A673 (cell line): Measurements from ENCODE around the gene KLHDC4. TPM values are rescaled to one million over a fixed set of nuclear protein-coding genes. Genes with fewer than 3 reads are reported as not detected.

ENCODE experiments used
- BruUV-seq: library from RNA; stranded (reverse); fragments of 400-500 nt; replicated peaks from 2 replicates; lab custom pipeline; 2021; lab: Mats Ljungman, UMichigan
- CTCF ChIA-PET: fragments of 300-600 bp; sonication (Branson Sonifier 250); formaldehyde crosslinking; loops from one replicate; lab custom pipeline; 2022; ENCODE audit warnings: antibody characterized with exemption; lab: Charles Lee
- POLR2A ChIA-PET: fragments of 300-600 bp; sonication (Branson Sonifier 250); formaldehyde crosslinking; loops from one replicate; lab custom pipeline; 2022; ENCODE audit warnings: antibody characterized with exemption; ENCODE audit not compliant: low non-redundant PET; lab: Charles Lee
- DNase-seq: peaks from one replicate; pipeline ENCODE4 v3.0.0-alpha.2; 2015; ENCODE audit warnings: low spot score
- H3K27ac ChIP-seq: fragments of 200-600 bp; sonication (generic); 2 replicates; pipeline ENCODE4 v1.5.1; 2016; ENCODE audit warnings: mixed run types, low read depth, mild to moderate bottlenecking, mixed read lengths, antibody characterized with exemption, low read length; ENCODE audit not compliant: poor library complexity, severe bottlenecking
- H3K27me3 ChIP-seq: fragments of 200-600 bp; sonication (generic); replicated peaks from 2 replicates; pipeline ENCODE4 v1.6.1; 2017; ENCODE audit warnings: mixed run types, low read depth, mild to moderate bottlenecking, mixed read lengths, antibody characterized with exemption, low read length; ENCODE audit not compliant: insufficient read depth, poor library complexity
- H3K36me3 ChIP-seq: fragments of 200-600 bp; sonication (generic); 2 replicates; pipeline ENCODE4 v1.6.1; 2016; ENCODE audit warnings: mixed run types, mild to moderate bottlenecking, mixed read lengths, antibody characterized with exemption, low read length; ENCODE audit not compliant: insufficient read depth, poor library complexity, severe bottlenecking
- H3K4me1 ChIP-seq: fragments of 200-600 bp; sonication (generic); 2 replicates; pipeline ENCODE4 v1.6.1; 2017; ENCODE audit warnings: mixed run types, mild to moderate bottlenecking, mixed read lengths, antibody characterized with exemption, low read length; ENCODE audit not compliant: insufficient read depth, poor library complexity, severe bottlenecking
- H3K4me3 ChIP-seq: fragments of 200-600 bp; sonication (generic); 2 replicates; pipeline ENCODE4 v1.5.1; 2016; ENCODE audit warnings: low read depth, mixed run types, mild to moderate bottlenecking, mixed read lengths, low read length; ENCODE audit not compliant: poor library complexity, severe bottlenecking
- H3K9me3 ChIP-seq: fragments of 200-600 bp; sonication (generic); 2 replicates; pipeline ENCODE4 v1.6.1; 2016; ENCODE audit warnings: mixed run types, low read depth, mild to moderate bottlenecking, mixed read lengths, antibody characterized with exemption, low read length; ENCODE audit not compliant: poor library complexity, severe bottlenecking
- EZH2 ChIP-seq: fragments of 200-600 bp; sonication (generic); IDR thresholded peaks from 2 replicates; pipeline ENCODE4 v1.6.1; 2017; ENCODE audit warnings: borderline replicate concordance, low read depth, mild to moderate bottlenecking, mixed read lengths, antibody characterized with exemption, low read length; ENCODE audit not compliant: poor library complexity, severe bottlenecking
- intact Hi-C: fragments of 100-400 bp; cut with micrococcal nuclease; formaldehyde crosslinking; loops from one replicate; pipeline ENCODE4 v1.10.0; 2022; ENCODE audit not compliant: unreplicated experiment
- total RNA-seq: library from RNA; stranded (reverse); gene quantifications from 2 replicates; pipeline ENCODE4 v1.2.3, GENCODE V29; 2021
- TF ChIP-seq, protein P1 (sequence below): fragments of 300-800, 200-600 bp; sonication (generic); conservative IDR thresholded peaks from 2 replicates; pipeline ENCODE4 v1.5.1; 2017; ENCODE audit warnings: low read depth, mild to moderate bottlenecking, antibody characterized with exemption, low read length, moderate library complexity, mixed read lengths

KLHDC4 gene
- total RNA-seq, 1 experiment from 2014 or later: 86.6 TPM

DNA sequence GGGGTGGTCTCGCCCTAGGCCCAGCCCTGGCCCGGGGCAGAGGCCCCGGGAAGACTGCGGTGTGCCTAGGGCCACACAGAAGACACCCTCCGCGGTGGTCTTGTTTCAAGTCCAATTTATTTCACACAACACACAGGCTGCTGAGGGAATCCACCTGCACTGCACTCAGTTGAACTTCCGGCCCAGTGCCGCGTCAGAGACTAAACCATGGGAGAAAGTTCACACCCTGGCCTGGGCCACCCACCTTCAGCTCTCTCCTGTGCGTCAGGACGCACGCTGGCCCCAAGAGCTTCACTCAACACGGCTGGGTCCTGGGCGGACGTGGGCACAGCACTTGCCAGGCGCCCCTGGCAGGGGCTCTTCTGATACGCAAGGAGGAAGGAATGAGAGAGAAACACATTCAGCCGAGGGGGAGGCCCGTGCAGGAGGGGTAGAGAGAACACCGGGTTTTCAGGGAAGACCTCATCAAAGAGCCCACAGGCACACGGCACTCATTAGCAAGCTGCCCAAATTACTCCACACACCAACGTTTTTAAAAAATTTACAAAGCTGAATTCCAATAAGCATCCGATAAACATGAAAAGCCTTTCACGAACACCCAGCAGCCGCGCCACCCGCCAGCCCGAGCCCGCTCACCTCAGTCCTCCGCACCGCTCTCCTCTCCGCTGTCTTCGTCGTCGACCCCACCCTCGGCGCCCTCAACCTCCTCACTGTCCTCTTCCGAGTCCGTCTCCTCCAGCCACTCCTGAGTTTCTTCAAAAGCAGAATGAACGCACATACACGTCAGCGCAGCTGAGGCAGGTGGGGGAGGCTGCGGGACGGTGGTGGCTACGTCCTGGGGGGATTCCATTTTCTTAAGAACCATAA, 57.8 kb downstream of the KLHDC4 start:
- POLR2A ChIA-PET: no interaction called here
- intact Hi-C loops: no loop called here
- H3K27ac ChIP-seq: no peak overlapping the region
- no peaks in the 10 kb centered on the region for H3K27me3 ChIP-seq
- TF ChIP-seq, protein P1, sequence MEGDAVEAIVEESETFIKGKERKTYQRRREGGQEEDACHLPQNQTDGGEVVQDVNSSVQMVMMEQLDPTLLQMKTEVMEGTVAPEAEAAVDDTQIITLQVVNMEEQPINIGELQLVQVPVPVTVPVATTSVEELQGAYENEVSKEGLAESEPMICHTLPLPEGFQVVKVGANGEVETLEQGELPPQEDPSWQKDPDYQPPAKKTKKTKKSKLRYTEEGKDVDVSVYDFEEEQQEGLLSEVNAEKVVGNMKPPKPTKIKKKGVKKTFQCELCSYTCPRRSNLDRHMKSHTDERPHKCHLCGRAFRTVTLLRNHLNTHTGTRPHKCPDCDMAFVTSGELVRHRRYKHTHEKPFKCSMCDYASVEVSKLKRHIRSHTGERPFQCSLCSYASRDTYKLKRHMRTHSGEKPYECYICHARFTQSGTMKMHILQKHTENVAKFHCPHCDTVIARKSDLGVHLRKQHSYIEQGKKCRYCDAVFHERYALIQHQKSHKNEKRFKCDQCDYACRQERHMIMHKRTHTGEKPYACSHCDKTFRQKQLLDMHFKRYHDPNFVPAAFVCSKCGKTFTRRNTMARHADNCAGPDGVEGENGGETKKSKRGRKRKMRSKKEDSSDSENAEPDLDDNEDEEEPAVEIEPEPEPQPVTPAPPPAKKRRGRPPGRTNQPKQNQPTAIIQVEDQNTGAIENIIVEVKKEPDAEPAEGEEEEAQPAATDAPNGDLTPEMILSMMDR: no peak
- TF ChIP-seq EZH2: no peak
- H3K9me3 ChIP-seq: no peaks in the 10 kb centered on the region
- CTCF ChIA-PET: no interaction called here
- H3K4me3 ChIP-seq: no peak overlapping the region
- no TSS peak for BruUV-seq
- peaks cover 15% of the 10 kb centered on the region for H3K36me3 ChIP-seq
- no peak for DNase-seq
- H3K4me1 ChIP-seq: no peaks in the 10 kb centered on the region

DNA sequence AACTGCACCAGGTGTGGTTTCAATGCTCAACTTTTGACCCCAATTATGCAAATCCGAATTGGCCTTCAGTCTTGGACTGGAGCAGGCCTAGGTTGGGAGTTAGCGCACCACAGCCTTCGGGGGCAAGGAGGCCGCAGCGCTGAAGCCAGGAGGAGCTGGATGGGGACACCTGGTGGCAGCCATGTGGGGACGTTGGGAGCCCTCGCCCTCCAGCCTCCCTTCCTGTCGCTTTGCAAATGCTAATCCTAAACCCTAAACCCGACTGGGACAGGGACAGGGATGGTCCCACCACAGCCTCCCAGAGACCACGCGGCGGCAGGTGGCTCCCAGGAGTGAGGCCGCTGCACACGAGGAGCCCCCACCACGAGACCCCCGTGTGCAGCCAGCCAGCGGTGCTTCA, 58.7 kb downstream of the KLHDC4 start:
- DNase-seq: no peak
- intact Hi-C loops: no loop called here
- Histone ChIP-seq H3K27ac (no peak overlapping the region), H3K27me3 (no peaks in the 10 kb centered on the region), H3K4me3 (no peak overlapping the region), H3K9me3 (no peaks in the 10 kb centered on the region), H3K36me3 (peaks cover 21% of the 10 kb centered on the region), H3K4me1 (no peaks in the 10 kb centered on the region)
- POLR2A ChIA-PET: no interaction called here
- no peak for TF ChIP-seq EZH2
- TF ChIP-seq, protein P1: no peak
- no TSS peak for BruUV-seq
- CTCF ChIA-PET: no interaction called here

DNA sequence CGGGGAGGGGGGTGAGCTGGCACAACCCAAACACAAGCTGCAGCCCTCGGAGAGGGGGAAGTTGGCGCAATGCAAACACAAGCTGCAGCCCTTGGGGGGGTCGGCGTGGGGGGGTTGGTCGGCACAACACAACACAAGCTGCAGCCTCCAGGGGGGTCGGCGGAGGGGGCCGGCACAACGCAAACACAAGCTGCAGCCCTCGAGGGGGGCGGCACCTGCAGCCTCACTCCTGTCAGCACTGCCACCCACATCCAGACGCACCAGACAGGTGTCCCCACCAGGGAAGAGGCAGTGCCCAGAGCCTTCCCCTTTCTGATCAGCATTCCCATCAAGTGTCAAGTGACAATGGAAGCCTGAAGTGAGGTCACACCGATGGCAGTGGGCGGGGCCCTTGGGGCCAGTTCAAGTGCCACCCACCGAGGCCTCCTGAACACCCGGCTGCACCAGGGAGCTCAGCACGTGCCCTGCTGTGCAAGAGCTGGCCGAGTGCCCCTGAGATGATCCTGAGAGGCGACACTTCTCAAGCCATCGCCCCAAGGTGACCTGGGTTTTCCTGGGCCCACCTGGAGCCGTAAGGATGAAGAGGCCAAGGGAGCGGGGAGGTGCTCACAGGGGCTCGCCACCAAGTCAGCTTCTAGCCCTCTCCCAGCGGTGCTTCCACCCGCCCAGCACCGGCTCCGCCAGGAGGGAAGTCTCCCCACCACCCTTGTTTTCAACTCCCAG, 59.3 kb downstream of the KLHDC4 start:
- intact Hi-C loops: no loop called here
- Histone ChIP-seq H3K9me3 (no peaks in the 10 kb centered on the region), H3K27ac (no peak overlapping the region), H3K4me1 (no peaks in the 10 kb centered on the region), H3K36me3 (peaks cover 22% of the 10 kb centered on the region), H3K4me3 (no peak overlapping the region), H3K27me3 (no peaks in the 10 kb centered on the region)
- ChIA-PET CTCF (interaction anchor here (0.6 kb wide), 1 partner anchor 106 kb away, joined by 6 read pairs; no protein-coding TSS in a partner anchor), POLR2A (no interaction called here)
- BruUV-seq: no TSS peak
- no peak for DNase-seq
- TF ChIP-seq, protein P1: no peak
